Stimulated activated CD4-positive, alpha-beta T cell treated with anti-CD3 and anti-CD28 coated beads, TNF-alpha, amount 100 ng/mL, for 1 hour (primary cell): Measurements from ENCODE around the gene CLEC4G.
"Not testable (repeated sequence)": the region's sequence is repeated elsewhere in the genome, so short reads cannot be mapped to it uniquely, and the experiment has no call there.

Source experiments
- DNase-seq, 3 donors: peaks; one replicate each; pipeline ENCODE4 v3.0.0-alpha.2; 2020; ENCODE audit warnings: low read depth in 3 of 3, low spot score in 1 of 3

CLEC4G gene, protein sequence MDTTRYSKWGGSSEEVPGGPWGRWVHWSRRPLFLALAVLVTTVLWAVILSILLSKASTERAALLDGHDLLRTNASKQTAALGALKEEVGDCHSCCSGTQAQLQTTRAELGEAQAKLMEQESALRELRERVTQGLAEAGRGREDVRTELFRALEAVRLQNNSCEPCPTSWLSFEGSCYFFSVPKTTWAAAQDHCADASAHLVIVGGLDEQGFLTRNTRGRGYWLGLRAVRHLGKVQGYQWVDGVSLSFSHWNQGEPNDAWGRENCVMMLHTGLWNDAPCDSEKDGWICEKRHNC

DNA sequence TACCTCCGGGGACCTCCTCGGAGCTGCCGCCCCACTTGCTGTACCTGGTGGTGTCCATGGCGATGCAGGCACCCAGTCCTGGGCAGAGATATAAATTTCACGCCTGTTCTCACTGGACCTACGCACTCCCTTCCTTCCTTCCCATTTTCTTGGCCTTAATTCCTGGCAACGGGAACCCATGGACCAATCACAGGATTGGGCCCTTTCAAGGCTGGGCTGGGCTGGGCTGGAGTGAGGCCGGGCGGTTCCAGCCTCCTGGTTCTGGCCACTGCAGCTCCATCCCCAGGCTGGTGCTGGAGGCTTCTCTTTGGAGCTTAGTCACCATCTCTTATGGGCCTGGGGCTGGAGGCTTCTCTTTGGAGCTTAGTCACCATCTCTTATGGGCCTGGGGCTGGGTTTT is at the start of gene CLEC4G:
CLEC4G (minus strand) TSS at position 66 of the 400 bp plus-strand sequence; CDS start at position 58, 8 bp downstream.
- DNase-seq = no peak

DNA sequence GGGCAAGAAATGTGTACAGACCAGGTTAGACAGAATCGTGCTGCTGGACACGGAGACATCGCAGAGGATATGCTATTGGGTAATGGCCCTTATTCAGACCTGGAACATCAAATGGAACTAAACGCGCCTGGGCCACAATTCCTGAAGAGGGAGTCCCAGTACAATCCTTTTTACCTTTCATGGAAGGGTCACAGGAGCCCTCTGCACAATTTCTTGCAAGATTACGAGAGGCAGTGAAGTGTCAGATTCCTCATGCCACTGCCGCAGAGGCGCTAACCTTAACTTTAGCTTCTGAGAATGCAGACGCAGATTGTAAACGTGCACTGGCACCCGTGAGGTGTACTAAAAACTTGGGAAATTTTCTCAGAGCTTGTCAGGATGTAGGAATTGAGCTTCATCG is 49.2 kb upstream of the CLEC4G start:
- no peak for DNase-seq

DNA sequence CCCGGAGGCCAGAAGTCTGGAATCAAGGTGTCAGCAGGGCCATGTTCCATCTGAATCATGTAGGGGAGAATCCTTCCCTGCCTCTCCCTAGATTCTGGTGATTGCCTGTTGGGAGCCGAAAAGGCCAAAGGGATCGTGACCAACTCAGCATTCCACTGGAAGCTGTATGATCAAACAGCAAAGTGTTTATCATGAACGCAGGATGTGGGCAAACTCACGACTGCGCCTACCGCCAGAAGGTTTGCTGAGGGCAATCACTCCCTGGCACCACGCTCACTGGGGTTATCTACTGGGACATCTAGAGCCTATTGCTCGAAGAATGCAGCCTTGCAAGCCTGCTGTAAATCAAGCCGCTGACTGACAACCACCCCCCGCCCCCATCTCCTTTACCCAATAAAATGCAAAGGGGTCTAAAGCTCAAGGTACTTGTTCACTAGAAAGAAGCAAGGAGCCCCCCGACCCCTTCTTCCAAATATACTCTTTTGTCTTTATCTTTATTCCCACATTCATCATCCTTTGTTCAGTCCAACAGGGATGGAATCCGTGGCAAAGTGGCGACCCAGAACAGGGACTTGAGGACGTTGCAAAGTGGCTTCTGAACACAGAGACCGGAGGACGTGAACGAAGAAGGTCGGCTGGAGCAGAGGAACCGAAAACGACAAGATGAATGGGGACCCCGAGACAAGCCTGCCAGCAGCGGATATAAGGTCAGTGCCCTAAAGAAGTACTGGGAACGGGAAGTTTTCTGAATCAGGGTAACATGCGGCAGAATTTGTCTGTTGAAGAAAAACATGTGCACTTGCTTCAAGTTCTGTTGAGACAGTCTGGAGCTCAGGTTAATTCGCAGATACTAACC is 47.9 kb upstream of the CLEC4G start:
- DNase-seq = no peak

DNA sequence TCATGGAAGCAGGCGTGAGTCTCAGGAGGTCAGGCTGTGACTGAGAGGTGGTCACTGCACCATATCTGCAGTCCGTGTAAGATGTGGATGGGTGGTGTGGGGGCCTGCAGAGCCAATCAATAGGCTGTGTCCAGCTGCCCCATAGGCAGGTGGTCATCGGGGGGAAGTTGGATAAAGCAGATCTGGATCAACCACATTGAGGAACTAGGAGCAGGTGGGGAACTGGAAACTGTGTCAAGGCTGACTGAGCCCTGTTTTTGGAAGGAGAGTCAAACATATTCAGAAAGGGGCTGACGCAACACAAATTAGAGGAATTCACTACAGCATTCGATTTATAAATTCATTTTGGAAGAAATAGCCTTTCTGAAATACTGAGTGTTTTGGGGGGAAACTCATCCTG is 46.2 kb upstream of the CLEC4G start:
- no peak for DNase-seq

DNA sequence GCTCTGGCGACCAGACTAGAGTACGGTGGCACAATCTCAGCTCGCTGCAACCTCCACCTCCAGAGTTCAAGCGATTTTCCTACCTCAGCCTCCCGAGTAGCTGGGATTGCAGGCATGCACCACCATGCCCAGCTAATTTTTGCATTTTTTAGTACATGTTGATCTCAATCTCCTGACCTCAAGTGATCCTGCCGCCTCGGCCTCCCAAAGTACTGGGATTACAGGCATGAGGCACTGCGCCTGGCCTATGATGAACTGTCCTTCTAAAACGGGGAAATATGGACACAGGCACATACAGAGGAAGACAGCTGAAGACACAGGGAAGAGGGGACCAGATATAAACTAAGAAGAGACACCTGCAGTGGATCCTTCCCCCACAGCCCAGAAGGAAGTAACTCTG is 43.9 kb upstream of the CLEC4G start:
- DNase-seq = no peak

DNA sequence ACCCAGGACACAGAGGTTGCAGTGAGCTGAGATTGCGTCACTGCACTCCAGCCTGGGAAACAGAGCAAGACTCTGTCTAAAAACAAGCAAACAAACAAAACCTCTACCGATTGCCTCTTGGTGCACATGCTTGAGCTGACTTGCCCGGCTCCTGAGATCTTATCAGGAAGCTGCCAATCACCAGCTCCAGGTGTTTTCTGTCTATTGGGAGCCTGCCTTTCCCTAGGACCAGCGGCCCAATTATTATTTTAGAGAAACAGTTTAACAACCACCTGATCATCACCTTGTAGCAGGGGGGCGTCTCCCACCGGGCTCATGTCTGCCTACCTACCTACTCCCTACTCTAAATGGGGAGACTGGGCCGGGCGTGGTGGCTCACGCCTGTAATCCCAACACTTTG is 41.9 kb upstream of the CLEC4G start:
- no peak for DNase-seq

DNA sequence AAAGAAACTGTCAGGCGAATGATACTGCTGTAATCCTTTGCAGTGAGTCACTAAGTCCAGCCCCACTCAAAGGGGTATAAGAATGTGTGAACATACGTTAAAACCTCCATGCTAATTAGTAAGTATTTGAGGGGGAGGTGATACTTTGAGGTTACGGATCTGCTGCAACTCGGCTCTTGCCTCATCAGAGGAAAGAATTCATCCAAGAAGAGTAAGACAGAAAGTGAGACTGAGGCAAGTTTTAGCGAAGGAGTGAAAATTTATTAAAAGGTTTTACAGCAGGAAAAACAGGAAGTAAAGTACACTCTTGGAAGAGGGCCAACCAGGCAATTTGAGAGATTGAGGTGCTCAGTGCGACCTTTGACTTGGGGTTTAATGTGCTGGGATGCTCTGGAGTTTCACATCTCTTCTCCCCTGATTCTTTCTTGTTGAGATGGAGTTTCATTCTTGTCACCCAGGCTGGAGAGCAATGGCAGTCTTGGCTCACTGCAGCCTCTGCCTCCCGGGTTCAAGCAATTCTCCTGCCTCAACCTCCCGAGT is 40.9 kb upstream of the CLEC4G start:
- DNase-seq = no peak

DNA sequence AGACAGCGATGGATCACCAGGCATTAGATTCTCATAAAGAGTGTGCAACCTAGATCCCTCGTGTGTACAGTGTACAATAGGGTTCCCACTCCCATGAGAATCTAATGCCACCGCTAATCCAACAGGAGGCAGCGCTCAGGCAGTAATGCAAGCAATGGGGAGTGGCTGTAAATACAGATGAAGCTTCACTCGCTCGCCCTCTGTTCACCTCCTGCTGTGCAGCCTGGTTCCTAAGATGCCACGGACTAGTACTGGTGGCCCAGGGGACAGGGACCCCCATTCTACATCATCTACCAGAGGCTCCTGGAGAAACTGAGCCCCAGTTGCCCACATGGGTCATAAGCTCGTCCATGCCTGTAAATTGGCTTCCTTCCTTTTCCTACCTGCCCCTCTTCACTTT is 39.2 kb upstream of the CLEC4G start:
- DNase-seq = no peak

DNA sequence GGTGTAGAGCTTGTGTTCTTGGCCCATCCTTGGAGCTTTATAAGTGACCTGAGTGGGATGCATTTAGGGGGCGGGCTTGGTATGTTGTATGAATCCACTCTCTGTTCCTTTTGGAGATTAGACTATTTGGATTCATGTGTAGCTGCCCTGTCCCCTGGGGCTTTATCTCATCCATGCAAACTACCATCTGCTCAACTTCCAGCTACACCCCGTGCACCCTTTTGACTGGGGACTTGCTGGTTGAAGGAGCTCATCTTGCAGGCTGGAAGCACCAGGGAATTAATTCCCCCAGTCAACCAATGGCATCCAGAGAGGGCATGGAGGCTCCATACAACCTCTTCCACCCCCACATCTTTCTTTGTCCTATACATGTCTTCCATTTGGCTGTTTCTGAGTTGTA is 37.3 kb upstream of the CLEC4G start:
- DNase-seq = no peak

DNA sequence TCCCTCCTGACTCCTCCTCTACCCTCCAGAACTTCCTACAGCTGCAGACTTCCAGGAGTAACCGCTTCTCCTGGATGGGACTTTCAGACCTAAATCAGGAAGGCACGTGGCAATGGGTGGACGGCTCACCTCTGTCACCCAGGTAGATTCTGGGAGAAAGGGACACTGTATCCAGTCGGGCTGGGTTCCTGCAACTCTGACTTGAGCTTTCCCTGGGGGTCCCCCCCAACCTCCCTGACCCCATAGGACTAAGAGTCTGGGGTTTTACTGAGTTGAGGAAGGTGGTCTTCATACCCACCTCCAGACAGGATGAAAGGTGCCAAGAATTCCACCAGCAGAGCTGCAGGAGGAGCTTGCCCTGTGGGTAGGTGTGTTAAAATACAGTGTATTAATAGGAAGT is 35.6 kb upstream of the CLEC4G start:
- no peak for DNase-seq

DNA sequence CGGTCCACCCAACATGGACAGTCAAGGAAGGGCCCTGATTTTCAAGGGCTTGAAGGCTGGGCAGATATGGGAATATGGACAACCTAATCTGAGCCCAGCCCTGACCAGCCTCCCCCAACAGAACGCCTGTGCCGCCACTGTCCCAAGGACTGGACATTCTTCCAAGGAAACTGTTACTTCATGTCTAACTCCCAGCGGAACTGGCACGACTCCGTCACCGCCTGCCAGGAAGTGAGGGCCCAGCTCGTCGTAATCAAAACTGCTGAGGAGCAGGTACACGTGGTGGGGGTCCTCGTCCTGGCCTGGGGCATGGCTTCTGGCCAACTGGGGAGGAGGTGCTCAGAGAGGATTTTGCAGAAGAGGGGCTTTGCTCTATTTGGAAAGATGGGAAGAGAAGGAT is 34.6 kb upstream of the CLEC4G start:
- DNase-seq = no peak

DNA sequence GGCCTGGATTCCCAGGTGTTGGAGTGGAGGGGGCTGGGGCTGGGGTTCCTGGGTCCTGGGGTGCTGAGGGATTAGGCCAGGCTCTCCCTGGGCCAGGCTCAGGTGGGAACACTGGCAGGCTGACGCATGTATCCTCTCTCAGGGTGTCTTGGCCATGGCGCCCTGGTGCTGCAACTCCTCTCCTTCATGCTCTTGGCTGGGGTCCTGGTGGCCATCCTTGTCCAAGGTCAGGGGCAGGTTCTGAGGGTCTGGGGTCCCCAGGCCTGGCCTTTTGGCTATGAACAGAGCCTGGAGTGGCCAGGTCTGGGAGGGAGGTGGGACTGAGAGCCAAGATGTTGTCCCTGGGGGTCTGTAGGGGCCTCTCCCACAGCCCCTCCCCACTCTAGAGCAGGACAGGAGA is 33.1 kb upstream of the CLEC4G start:
- DNase-seq = not testable (repeated sequence)

DNA sequence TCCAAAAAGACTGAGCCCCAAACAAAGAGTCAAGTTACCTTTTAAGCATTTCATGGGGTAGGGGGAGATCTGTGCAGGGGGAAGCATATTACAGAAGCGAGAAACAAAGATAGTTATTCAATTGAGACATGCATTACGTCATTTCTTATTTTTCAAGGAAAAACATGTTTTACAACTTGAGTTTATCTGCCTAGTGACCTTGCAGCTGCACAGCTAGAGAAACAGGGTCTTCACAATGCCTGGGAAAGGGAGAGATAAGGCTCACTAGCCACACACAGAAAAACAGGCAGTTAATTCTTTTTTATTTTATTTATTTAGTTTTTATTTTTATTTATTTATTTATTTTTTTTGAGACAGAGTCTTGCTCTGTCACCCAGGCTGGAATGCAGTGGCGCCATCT is 32.2 kb upstream of the CLEC4G start:
- not testable (repeated sequence) for DNase-seq

DNA sequence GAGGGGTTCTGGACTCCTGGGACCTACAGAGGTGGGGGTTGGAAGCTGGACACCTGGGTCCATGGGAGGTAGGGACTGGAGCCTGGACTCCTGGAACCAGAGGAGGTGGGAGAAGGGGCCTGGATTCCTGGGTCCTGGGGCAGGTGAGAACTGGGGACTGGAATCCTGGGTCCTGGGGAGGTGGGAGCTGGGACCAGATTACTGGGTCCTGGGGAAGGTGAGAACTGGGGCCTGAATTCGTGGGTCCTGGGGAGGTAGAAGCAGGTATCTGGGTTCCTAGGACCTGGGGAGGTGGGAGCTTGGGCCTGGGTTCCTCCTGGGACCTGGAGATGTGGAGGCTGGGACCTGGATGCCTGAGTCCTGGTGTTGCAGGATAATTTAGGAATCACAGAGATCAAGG is 31.8 kb upstream of the CLEC4G start:
- DNase-seq = no peak

DNA sequence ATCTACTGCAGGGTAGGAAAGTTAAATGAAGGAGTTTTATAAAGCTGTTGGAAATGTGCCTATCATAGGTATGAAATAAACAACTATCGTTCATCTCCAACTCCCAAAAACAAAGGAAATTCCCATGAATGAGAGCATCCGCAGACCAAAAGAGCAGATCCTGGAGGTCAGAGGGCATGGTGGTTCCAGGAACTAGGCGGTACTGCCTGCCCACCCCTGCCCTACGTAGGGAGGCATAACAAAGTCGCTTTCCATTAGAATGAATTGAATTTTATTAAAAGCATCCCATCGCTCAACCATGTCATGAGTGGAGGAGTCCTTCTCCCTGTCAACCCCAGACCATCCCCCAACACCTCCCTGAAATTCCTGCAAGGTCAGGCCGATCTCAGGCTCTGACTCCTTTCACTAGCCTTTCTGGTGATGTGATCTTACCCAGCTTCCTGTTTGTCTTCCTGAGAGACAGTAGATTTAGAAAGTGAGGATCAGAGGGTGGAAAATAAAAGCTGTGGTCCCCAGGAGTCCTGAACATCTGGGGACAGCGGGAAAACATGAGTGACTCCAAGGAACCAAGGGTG is 30.9 kb upstream of the CLEC4G start, which contains the start of gene CLEC4M:
CLEC4M (plus strand) TSS at position 525 of the 575 bp plus-strand sequence; CDS start at position 549, 24 bp downstream.
- no peak for DNase-seq

DNA sequence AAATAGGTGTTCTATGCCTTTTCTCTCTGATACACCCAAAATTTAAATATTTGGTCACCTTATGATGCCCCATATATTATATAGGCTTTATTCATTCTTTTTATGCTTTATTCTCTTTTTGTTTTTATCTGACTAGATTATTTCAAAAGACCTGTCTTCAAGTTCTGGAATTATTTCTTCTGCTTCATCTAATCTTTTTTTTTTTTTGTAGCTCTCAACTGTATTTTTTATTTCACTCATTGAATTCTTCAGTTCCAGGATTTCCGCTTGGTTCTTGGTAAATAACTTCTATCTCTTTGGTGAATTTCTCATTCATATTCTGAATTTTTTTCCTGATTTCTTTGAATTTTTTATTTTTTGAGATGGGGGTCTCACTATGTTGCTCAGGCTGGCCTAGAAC is 27.2 kb upstream of the CLEC4G start:
- DNase-seq = no peak

DNA sequence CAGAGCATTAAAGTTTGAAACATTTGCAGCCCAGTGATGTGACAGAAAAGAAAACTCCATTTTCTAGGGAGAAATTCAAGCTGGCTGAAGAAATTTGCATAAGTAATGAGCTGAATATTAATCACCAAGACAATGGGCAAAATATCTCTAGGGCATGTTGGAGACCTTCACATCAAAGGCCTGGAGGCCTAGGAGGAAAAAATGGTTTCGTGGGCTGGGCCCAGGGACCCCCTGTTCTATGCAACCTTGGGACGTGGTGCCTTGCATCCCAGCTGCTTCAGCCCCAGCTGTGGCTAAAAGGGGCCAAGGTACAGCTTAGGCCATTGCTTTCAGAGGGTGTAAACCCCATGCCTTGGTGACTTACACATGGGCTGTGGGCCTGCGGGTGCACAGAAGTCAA is 25.4 kb upstream of the CLEC4G start:
- DNase-seq = no peak

DNA sequence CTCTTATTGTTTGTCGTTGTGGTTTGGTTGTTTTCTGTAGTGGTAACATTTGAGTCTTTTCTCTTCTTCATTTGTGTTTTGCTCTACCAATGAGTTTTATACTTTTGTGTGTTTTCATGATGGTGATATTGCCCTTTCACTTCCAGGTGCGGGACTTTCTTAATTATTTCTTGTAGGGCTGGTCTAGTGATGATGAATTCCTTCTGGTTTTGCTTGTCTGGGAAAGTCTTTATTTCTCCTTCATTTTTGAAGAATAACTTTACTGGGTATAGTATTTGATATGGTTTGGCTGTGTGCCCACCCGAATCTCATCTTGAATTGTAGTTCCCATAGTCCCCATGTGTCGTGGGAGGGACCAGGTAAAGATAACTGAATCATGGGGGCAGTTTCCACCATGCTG is 24.3 kb upstream of the CLEC4G start:
- DNase-seq = no peak

DNA sequence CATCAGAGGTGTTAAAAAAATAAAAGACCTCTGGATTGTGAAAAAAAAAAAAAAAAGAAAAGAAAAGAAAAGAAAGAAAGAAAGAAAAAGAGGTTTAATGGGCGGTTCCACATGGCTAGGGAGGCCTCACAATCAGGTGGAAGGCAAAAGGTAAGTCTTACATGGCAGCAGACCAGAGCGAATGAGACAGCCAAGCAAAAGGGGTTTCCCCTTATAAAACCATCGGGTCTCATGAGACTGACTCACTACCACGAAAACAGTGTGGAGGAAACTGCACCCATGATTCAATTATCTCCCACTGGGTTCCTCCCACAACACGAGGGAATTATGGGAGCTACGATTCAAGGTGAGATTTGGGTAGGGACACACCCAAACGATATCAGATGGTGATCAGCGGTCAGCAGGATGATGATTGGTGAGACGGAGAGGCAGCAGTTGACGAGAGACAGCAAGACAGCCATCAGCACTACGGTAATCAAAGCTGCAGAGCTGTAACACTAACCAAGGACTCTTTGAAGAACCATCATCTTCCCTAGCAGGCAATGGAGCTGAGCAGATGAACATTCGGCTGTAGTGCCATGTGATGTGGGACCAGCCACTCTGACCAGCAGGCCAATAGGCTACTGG is 19.4 kb upstream of the CLEC4G start:
- no peak for DNase-seq

DNA sequence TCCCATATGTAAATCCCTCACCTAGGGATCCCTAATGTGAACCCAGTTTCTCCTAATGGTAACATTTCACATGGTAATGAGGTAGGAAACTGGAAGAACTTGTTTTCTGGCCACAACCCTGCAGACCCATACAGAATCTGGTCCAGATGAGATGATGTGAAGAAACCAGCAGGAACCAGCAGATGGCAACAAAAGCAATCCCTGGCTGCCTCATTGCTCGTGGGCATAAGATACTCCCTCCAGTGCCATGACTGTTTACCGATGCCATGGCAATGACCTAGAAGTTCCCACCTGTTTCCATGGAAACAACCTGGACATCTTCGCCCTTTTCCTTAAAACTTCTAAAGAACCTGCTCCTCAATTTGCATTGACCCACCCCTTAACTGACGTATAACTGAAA is 16.8 kb upstream of the CLEC4G start:
- no peak for DNase-seq

DNA sequence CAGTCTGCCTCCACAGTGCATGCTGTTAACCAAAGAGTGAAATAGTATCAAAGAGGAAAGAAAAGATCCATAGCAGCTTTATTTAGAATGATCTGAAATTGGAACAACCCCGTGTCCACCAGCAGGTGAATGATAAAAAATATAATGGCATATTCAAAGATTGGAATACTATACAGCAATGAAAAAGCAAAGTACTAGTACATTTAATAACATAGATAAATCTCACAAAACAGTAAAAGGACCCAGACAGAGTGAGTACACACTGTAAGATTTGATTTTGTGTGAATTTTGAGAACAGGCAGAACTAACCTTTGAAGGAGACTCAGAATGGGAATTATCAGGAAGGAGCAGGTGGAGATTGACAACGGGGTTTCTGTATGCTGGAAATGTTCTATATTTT is 16.3 kb upstream of the CLEC4G start:
- no peak for DNase-seq
